Hippocampal formation (tissue), 2 donors: Measurements from ENCODE around the gene XIRP1.
A peak's percentile ranks its signal among the peaks of the same experiment; 100 is the strongest.

Source experiments
- DNase-seq, 2 donors: peaks; one replicate each; lab custom pipeline; 2025; lab: John Stamatoyannopoulos, UW

Gene XIRP1

GRCh38 chr3:39144748-39145380, 47.5 kb downstream of the XIRP1 start:
- DNase-seq, result no peak

DNA sequence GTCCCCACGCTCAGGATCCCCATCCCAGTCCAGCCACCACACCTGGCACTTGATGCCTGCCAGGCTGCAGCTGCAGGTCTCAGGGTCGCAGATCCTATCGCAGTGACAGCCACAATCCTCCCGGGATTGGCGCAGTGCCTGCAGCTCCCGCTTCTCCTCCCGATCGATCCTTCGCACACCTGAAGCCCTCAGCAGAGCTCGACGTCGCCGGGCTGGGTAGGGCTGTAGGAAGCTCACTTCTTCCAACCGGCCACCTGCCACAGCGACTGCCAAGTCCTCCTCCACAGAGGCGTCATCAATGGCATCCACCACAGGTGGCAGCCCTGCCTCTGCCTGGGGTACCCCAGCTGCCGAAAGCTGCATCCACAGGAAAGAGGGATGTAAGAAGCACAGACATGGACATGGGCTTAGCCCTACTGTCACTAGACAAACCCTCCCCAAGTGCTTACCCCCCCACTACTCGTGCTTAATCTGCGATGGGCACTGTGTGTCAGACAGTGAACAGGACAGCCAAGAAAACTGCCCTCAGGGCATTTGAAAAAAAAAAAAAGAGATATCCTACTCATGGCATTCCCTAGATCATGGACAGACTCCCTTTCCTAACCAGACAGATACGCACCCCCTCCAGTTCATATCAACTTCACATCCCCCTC, 48.2 kb downstream of the XIRP1 start:
- no peak for DNase-seq

DNA sequence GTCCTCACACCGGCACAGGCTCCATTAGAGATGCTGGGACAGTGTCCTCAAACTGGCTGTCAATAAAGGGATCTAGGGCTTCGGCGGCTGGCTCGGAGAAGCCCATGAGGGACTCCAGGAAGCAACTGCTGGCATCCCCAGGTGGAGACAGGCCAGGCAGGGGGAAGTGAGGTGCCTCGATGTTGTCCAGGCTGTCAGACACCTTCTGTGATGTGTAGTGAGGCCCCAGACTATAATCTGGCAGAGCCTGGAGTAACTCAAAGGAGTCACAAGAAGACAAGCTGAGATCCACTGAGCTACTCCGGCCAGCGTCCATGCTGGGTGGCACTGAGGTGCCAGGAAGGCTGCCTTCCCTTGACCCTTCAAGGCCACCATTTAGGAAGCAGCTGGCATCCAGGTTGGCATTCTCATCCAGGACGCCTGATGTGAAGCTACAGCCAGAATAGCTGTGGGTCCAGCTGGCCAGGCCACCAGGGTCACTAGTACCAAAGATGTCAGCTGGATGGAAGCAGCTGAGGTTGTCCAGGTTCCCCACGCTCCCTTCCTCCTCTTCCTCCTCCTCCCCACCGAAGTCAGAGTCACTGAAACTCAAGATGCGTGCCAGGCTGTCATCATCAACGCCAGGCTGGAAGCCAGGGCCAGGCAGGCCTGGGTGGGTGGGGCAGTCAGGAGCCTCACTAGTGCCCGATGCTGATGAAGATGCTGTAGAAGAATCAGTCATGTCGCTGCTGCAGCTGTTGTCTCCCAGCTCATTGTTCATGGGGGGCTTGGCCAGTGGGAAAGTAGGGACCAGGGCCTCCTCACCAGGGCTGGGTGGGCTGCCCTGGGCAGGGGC, 49.1 kb downstream of the XIRP1 start:
- no peak for DNase-seq

- DNase-seq, result no peak
These were observed 50.3 kb downstream of the XIRP1 start for GRCh38 chr3:39142067-39142466.

DNA sequence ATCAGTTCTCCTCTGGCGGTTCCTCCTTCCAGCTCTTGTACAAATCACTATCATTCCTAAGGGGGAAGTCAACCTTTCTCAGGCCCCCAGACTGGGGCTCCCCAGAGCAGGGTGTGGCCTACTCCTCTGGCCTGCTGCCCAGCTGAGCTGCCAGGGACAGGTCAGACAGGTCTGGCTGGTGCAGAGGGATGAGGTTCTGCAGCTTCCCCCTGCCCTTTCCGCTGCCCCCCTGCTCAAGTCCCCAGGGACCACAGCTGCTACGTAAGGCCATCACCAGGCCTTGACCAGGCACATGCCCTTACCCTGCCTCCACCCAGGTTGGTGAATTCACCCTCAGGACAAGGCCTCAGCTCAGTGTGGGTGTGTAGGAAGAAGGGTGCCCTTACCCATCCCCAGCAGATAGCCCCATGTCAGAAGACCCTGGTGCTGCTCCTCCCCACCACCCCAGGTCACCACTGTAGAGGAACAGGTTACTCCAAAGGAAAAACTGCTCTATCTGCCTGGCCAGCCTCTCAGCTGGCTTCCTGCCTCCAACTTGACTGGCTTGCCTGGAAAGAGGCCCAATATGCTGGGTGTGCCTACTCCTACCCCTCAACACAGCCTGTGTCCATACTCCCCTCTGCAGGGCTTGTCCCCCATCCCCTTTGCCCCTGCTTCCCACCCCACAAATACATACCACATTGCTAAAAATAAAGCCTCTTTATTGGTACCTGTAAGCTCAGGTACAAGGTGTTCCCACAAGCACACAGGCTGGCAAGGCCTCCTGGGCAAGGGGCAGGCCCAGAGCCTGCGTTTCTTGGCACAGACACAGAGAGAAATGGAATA, 51.0 kb downstream of the XIRP1 start:
- no peak for DNase-seq

DNA sequence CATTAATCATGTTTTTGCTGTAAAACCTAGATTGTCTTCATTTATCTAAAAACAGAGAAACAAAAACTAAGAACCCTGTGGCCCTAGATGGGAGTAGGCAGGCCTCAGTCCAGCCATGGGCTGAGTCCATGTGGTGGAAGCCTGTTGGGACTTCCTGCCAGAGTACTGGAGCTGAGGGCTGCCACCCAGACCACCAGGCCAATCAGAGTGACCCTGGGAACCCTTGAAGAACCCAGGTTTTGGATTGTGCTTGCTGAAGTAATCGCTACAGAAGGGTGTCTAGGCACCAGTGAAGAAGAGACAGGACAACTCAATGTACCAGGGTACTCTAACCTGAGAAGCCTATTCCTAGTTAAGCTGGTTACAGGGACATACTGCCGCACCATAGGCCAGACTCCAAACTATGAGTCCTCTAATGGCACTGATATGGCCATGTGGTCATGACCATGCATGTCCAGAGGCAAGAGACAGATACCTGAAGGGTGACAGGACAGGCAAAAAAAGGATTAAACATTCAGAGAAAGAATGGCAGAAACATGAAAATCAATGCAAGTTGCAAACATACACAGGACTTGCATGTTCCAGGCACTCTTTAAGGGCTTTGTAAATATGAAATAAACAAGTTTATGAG, 51.9 kb downstream of the XIRP1 start:
- no peak for DNase-seq

- no peak for DNase-seq
These were observed 53.0 kb downstream of the XIRP1 start for GRCh38 chr3:39139442-39139841.

DNA sequence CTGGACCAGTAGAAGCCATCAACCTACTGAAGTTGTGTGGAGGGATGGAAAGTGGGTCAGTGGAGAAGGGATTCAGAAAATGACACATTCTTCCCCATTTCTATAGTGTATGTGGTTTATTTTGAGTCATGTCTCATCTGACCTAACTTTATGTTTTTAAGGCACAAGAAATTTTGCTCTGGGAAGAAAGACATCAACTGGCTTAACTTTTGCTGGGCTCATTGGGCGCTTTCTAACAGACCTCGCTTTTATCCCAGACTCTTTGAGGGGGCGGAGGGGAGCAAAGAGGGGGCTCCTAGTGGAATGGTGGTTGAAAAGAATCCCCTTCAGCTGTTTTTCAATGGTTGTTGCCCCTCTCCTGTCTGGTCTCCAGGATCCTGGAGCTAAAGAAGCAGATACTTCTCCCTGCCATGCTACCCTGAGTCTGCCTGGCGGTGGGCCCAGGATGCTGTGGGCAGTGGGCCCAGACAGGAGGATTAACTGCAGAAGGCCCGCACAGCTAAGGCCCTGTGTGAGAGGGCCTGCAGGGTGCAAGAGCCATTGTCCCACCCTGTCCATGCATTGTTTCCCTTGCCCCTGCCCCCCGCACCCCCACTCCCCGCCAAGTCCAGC, 53.5 kb downstream of the XIRP1 start:
- peak; percentile 32 to 48 for DNase-seq

DNA sequence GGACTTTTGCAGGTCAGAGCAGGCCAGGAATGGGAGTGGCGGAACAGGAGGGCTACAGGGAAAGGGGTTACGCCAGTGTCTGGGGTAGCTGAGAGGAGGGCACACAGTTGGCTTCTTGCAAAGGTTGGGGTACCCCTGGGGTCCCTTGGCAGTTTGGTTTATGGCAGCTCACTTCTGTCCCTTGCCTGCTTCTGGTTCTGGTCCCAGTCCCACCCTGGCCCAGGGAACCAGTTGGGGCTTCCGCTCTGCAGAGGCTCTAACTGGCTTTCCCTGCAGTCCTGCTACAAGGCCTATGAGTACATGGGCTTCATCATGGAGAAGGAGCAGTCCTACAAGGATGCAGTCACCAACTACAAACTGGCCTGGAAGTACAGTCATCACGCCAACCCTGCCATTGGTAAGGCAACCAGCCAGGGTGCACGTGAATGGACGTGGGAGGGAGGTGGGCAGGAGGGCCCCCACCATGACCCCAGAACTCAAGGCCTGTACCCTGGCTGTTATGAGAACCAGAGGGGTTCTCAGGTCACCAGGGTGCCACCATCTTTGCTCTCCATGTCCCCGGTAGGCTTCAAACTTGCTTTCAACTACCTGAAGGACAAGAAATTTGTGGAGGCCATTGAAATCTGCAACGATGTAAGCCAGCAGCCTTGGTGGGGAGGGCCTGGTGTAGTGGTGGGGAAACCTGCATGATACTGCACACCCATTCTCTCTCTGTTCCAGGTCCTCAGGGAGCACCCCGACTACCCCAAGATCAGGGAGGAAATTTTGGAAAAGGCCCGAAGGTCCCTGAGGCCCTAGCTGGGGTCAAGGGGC, 54.2 kb downstream of the XIRP1 start:
- no peak for DNase-seq

- DNase-seq, result no peak
These were observed 54.9 kb downstream of the XIRP1 start for GRCh38 chr3:39137435-39137936.

DNA sequence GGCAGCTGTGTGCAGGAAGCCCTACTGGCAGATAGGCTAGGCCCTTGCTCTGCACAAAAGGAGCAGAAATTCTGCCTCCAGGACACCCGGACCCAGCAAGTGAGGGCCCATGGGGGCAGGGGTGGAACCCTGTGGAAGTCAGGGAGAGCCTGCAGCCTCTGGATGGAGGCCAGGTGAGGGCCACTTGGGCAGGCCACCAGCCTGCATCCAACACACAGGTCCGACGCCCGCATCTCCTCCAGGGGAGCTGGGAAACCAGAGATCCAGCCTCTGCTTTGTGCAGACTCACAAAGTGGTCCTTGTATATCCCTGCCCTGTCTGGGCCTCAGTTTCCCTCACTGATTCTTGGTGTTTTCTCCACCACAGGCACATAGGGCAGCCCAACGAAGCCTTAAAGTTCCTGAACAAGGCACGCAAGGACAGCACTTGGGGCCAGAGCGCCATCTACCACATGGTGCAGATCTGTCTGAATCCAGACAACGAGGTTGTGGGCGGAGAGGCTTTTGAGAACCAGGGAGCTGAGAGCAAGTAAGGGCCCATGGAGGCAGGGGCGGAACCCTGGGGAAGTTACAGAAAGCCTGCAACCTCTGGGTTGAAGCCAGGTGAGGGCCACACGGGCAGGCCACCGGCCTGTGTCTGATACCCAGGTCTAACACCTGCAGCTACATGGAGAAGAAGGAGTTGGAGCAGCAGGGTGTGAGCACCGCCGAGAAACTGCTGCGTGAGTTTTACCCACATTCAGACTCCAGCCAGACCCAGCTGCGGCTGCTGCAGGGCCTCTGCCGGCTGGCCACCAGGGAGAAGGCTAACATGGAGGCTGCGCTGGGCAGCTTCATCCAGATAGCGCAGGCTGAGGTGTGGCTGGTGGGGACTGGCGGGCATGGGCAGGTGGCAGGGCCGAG, 55.6 kb downstream of the XIRP1 start:
- DNase-seq, result no peak

GRCh38 chr3:39135170-39135805, 57.1 kb downstream of the XIRP1 start:
- no peak for DNase-seq

DNA sequence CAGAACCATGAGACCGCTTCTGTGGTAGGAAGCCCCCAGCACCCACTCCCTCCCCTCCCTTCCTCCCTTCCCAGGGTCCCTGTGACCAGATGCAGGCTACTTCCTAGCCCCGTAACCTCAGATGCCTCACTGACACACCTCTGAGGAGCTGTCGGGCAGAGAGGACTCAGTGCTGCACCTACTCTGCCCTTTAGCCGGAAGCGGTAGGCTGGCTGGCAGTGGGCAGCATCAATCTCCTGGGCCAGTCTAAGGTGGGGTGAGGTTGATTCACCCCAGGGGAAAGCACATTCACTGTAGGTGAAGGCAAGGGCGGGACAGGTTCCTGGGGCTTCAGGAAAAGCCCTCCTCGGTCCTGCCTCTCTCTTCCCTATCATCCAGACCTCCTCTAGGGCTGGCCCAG, 58.1 kb downstream of the XIRP1 start:
- no peak for DNase-seq

DNA sequence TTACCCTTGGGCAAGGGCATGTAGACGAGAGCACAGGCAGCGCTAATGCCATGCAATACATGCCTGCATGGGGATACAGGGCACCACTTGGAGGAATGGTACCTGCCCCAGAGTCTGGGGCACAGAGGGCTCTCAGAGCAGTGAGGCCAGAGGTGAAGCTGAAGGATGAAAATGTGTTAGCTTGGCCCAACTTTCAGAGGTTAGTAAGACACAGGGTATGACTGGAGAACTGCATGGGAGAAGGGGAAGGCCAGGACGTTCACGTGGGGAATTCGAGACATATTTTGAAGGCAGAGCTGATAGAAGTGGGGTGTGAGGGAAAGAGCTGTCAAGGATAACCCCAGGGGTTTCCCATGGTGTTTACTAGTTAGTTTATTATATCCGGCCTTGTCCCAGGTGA, 58.6 kb downstream of the XIRP1 start:
- no peak for DNase-seq
